Measurements from ENCODE around the gene GIGYF1.
"Not testable (repeated sequence)": the region's sequence is repeated elsewhere in the genome, so short reads cannot be mapped to it uniquely, and the experiment has no call there.

GIGYF1 gene

GRCh38 chr7:100671353-100672327, 22.4 kb downstream of the GIGYF1 start:
- DNase-seq (ENCODE audit: low read depth) = no peak

- no peak for DNase-seq (ENCODE audit: low read depth)
Observed at GRCh38 chr7:100670074-100670473, 24.0 kb downstream of the GIGYF1 start.

DNA sequence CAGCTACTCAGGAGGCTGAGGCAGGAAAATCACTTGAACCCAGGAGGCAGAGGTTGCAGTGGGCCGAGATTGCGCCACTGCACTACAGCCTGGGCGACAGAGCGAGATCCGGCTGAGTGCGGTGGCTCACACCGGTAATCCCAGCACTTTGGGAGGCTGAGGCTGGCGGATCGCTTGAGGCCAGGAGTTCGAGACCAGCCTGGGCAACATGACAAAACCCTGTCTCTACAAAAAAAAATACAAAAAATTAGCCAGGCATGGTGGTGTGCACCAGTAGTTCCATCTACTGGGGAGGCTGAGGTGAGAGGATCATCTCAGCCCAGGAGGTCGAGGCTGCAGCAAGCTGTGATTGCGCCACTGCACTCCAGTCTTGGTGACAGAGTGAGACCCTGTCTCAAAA, 24.9 kb downstream of the GIGYF1 start:
- not testable (repeated sequence) for DNase-seq (ENCODE audit: low read depth)

GRCh38 chr7:100668069-100668449, 26.0 kb downstream of the GIGYF1 start:
- no peak for DNase-seq (ENCODE audit: low read depth)

- DNase-seq (ENCODE audit: low read depth) = no peak
Observed at GRCh38 chr7:100667331-100668068, 26.6 kb downstream of the GIGYF1 start.

- DNase-seq (ENCODE audit: low read depth) = no peak
Observed at GRCh38 chr7:100665168-100665726, 28.8 kb downstream of the GIGYF1 start.

GRCh38 chr7:100662194-100662776, 31.8 kb downstream of the GIGYF1 start:
- not testable (repeated sequence) for DNase-seq (ENCODE audit: low read depth)

- no peak for DNase-seq (ENCODE audit: low read depth)
Observed at GRCh38 chr7:100655908-100656674, 38.0 kb downstream of the GIGYF1 start, which contains the start of gene ACTL6B. TSS of gene ACTL6B (minus strand) at chr7:100656448. CDS start at chr7:100656354, 94 bp downstream.

DNA sequence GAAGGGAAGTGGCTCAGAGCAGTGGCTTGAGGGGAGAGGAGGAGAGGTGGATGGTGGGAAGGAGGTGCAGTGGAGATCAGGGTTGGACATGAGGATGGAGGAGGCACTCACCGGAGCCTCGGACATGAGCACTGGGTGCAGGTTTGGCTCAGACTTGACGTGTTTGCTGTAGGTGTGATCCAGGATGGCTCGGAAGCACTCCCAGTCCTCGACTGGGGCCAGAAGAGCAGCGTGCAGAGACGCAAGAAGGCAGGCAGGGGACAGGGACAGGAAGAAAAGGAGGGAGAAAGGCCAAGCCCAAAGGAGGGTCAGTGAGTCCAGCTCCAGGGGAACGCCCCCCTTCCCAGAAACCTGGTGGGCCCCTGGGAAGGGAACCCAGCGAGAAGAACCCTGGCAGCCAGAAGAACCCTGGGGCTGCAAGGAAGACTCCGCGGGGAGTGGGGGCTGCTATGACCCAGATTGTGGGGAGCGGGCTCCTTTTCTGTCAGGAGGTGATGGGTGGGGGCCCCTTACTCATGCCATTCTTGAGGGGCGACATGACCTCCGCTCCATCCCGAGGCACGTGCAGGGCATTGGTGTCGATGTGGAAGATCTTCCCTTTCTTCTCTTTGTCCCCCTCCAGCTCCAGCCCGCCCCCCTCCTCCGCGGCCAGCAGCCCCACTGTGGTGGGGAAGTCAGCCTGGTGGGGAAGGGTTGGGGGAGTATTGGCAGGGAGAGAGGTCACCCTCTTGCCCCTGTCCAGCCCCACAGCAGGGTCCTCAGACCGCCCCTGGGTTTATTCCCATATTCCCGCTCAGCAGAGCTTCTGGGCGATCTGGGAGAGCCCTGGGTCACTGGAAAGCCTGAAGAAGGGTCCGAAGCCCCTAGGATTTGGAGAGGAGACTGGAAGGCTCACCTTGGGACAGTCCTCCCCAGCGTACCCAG, 38.9 kb downstream of the GIGYF1 start:
- no peak for DNase-seq (ENCODE audit: low read depth)

DNA sequence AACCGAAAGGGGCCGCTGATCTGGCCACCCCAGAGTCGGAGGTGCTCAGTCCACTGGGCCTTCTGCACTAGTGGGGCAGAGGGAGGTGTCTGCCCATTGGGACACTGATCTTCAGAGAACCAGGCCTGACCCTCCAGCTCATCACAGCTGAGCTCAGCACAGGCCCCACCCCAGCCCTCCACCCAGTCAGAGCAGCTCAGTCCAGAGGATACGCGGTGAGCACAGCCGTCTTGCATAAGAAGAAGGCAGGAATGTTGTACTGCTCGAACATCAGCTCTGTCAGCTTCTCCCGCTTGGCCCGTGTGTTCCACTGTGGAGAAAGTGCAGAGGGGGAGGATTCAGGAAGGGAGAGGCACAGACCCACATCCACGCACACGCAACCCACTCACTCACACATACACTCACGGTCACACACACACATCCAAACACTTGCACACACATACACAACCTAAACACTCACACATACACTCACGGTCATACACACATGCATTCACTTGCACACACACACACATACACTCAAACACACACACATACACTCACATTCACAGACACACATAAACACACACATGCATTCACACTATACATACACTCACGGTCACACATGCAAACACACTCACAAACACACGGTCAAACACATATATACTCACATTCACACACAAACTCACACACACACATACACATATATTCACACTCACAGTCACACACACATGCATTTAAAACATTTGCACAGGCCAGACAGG, 44.1 kb downstream of the GIGYF1 start:
- DNase-seq (ENCODE audit: low read depth) = no peak

DNA sequence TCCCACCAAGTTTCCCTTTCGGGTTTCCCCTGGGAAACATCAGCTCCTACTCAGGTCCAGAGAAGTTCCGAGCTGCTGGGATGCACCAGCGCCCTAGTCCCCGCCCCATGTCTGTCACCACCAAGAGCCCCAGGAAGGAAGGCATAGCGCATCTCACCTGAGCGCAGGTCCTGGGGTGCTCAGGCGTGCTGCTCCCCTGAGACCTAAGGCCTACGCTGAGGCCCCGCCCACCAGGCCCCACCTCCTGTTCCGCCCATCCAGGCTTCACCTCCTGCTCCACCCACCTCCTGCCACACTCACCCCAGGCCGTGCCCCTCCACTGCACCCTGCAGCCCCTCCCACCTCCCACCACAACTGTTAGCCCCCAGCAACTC, 51.5 kb downstream of the GIGYF1 start:
- peak; percentile 88 for DNase-seq (ENCODE audit: low read depth)

- no peak for DNase-seq (ENCODE audit: low read depth)
Observed at GRCh38 chr7:100641860-100642533, 52.1 kb downstream of the GIGYF1 start.

GRCh38 chr7:100641463-100641859, 52.6 kb downstream of the GIGYF1 start, which contains the start of gene TFR2:
TSS of gene TFR2 (minus strand) at chr7:100641552. CDS start at chr7:100641509, 43 bp downstream.
- peak; percentile 95 for DNase-seq (ENCODE audit: low read depth)

DNA sequence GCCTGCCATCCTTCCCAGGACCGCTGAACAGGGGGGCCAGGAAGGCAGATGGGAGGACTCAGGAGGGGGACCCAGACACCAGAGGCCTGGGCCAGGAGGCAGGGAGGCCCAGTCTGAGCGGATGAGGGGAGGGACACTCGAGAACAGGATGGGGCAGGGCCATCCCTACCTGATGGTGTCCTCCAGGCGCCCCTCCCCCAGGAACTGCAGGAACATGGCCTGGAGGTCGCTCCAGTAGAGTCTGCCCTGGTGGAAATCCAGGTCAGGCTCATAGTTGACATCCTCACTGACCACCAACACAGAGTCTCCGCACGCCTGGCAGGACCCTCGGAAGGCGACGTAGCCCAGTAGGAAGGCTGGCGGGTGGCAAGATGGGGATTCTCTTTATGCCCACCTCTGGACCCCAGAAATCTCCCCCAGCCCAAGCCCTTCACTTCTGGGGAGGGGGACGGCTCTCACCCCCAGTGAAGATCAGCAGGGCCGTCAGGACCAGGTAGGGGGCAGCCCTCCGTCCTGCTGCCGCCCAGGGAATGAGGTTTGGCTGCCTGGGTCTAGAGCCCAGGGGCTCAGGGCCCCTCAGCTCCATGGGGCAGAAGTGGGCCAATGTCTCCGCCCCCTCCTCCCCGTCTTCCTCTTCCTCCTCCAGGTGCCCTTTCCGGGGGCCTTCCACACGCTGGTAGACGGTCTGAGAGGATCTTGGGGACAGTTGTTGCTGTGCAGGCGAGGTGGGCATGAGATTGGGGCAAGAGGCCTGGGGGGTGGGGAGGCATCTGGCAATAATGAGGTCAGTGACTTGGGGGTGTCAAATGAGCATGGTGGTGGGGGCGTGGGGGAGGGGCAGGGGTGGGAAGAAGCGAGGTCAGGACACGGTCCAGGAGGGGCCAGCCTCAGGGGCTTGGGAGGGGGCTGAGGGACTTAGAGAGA, 53.3 kb downstream of the GIGYF1 start:
- DNase-seq (ENCODE audit: low read depth) = peak; percentile 88

DNA sequence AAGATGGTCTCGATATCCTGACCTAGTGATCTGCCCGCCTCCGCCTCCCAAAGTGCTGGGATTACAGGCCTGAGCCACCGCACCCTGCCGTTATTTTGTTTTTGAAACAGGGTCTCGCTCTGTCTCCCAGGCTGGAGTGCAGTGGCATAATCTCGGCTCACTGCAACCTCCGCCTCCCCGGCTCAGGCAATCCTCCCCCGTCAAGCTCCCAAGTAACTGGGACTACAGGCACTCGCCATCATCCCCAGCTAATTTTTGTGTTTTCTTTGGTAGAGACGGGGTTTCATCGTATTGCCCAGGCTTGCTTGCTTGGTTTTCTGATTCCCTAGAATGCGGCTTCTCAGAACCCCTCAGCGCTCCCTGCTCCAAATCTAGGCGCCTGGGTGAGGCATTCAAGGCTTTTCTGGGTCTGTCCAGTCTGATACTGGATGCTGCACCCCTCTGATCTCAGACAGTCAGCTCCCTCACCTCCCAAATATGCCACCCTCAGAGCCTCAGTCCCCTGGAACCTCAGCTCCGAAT, 54.0 kb downstream of the GIGYF1 start:
- no peak for DNase-seq (ENCODE audit: low read depth)

DNA sequence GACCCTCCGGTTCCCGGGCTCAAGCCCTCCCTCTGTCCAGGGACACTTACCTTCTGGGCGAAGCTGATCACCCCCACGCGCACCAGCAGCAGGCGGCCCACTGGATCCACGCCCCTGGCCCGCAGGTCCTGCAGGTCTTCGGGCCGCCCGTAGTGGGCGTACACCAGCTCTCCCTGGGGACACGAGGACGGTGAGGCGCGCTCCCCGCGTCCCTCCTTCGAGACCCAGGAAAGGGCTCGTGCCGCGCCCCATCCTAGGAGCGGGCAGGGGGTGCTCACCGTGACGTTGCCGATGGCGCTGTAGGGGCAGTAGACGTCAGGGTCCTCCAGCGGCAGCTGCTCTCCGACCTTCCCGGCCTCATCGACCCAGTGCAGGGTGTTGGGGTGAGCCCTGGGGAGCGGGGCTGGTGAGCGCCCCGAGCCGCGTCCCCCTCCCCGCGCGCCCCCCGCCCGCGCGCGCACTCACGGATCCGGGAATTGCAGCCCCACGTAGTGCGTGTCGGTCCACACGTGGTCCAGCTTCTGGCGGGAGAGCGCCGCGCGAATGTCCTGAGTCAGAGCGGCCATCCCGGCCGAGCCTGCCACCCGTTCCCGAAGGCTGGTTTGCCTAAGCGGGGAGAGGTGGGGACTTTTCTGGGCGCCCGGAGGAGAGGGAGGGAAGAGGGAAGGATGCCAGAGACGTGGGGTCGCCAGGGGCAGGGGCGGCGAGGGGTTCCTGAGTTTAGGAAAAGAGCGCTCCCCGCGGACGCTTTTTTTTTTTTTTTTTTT, 60.9 kb downstream of the GIGYF1 start:
- DNase-seq (ENCODE audit: low read depth) = no peak

GRCh38 chr7:100630066-100630465, 64.0 kb downstream of the GIGYF1 start:
- no peak for DNase-seq (ENCODE audit: low read depth)

Data from CMK (cell line).